ENCODE measurements around the gene ZMYND12. TPM values are rescaled to one million over a fixed set of nuclear protein-coding genes. Genes with fewer than 3 reads are reported as not detected.

Gene ZMYND12
- total RNA-seq, 1 donor from 2014 or later, result 1.0 TPM

- DNase-seq, result no peak
Observed at GRCh38 chr1:42386051-42386450, 69.8 kb downstream of the ZMYND12 start.

- peak; percentile 4 for DNase-seq
Observed at GRCh38 chr1:42385283-42385682, 70.5 kb downstream of the ZMYND12 start.

- DNase-seq, result no peak
Observed at GRCh38 chr1:42381280-42381673, 74.5 kb downstream of the ZMYND12 start.

GRCh38 chr1:42380586-42381279, 75.1 kb downstream of the ZMYND12 start, which contains the start of gene RIMKLA:
TSS of gene RIMKLA (plus strand) at chr1:42380792. CDS start at chr1:42380935, 143 bp downstream.
- peak; percentile 53 for DNase-seq

Other genes with a start within 250 kb of the ZMYND12 start
- gene FOXJ3, start 120.8 kb downstream of the ZMYND12 start, total RNA-seq, result 23.8 and 33.2 TPM in 2 replicates
- gene RIMKLA, start 75.2 kb downstream of the ZMYND12 start, total RNA-seq, result under 0.01 and 0.05 TPM in 2 replicates
- gene PPCS, start 521 bp upstream of the ZMYND12 start, total RNA-seq, result 46.9 and 53.8 TPM in 2 replicates
- gene CCDC30, start 7.3 kb upstream of the ZMYND12 start, total RNA-seq, result 0.28 and 0.68 TPM in 2 replicates
- 22.6 and 26.8 TPM in 2 replicates for gene PPIH, start 202.4 kb upstream of the ZMYND12 start, total RNA-seq
- 555 and 1,168 TPM in 2 replicates for gene YBX1, start 226.4 kb upstream of the ZMYND12 start, total RNA-seq